HCT116 (cell line): Measurements from ENCODE around the gene MS4A15. TPM values are rescaled to one million over a fixed set of nuclear protein-coding genes. Genes with fewer than 3 reads are reported as not detected.

Experiments used
- ATAC-seq: fragments of 200-7000 bp; cut with Tn5 transposase; 2 replicates; pipeline ENCODE4 v1.9.1; 2020; ENCODE audit warnings: mild to moderate bottlenecking, moderate library complexity
- BruUV-seq: library from RNA; stranded (reverse); fragments of 400-500 nt; replicated peaks from 2 replicates; lab custom pipeline; 2021; lab: Mats Ljungman, UMichigan
- CTCF ChIA-PET: fragments of 300-600 bp; sonication (Branson Sonifier 250); formaldehyde crosslinking; loops from one replicate; lab custom pipeline; 2021; ENCODE audit warnings: antibody characterized with exemption; lab: Charles Lee
- POLR2A ChIA-PET: fragments of 300-600, 350-600 bp; sonication (Branson Sonifier 250); formaldehyde crosslinking; loops from one replicate; lab custom pipeline; 2021; ENCODE audit warnings: antibody characterized with exemption; lab: Charles Lee
- RAD21 ChIA-PET, 2 experiments: fragments of 300-600 bp; sonication (Branson Sonifier 250); formaldehyde crosslinking; loops; one replicate each; lab custom pipeline; 2023; ENCODE audit warnings: low total read pairs in 2 of 2; ENCODE audit not compliant: uncharacterized antibody in 2 of 2, unreplicated experiment in 2 of 2, low non-redundant PET in 1 of 2; lab: Charles Lee
- DNase-seq: peaks from one replicate; pipeline ENCODE4 v3.0.0-alpha.2; 2010; ENCODE audit warnings: low read depth, low spot score
- H2AFZ ChIP-seq: fragments of 200-600 bp; shearing (Covaris generic), sonication (generic); 2 replicates; pipeline ENCODE4 v1.6.1; 2017; ENCODE audit warnings: low read depth, mixed run types, mixed read lengths, antibody characterized with exemption, low read length; ENCODE audit not compliant: poor library complexity, severe bottlenecking
- H3K27ac ChIP-seq: 2 replicates; pipeline ENCODE4 v1.5.1; 2012; ENCODE audit warnings: low read depth, low read length
- H3K27me3 ChIP-seq: fragments of 200-600 bp; sonication (generic); 2 replicates; pipeline ENCODE4 v1.6.1; 2016; ENCODE audit warnings: mixed run types, low read length, mixed read lengths; ENCODE audit not compliant: insufficient read depth
- H3K36me3 ChIP-seq, 2 experiments: fragments of 200-500 bp in 1 of 2; fragments of 200-600 bp in 1 of 2; sonication (Bioruptor generic) in 1 of 2; sonication (generic) in 1 of 2; 2 replicates each; pipeline versions ENCODE4 v1.5.1 to v1.6.1; 2014 to 2016; ENCODE audit warnings: low read length in 2 of 2, inconsistent platforms in 1 of 2, mixed read lengths in 1 of 2, mixed run types in 1 of 2; ENCODE audit not compliant: insufficient read depth in 2 of 2, control insufficient read depth in 1 of 2
- H3K4me1 ChIP-seq, 2 experiments: fragments of 200-600 bp in 1 of 2; sonication (generic) in 1 of 2; 2 replicates each; pipeline versions ENCODE4 v1.5.1 to v1.6.1; 2012 to 2017; ENCODE audit warnings: low read length in 2 of 2, inconsistent platforms in 1 of 2, mild to moderate bottlenecking in 1 of 2, mixed read lengths in 1 of 2, mixed run types in 1 of 2, moderate library complexity in 1 of 2; ENCODE audit not compliant: insufficient read depth in 2 of 2, control insufficient read depth in 1 of 2
- H3K4me2 ChIP-seq: fragments of 200-600 bp; sonication (generic); 2 replicates; pipeline ENCODE4 v1.6.1; 2017; ENCODE audit warnings: mixed run types, low read length, mixed read lengths
- H3K4me3 ChIP-seq, 2 experiments: fragments of 200-600 bp in 1 of 2; sonication (generic) in 1 of 2; replicated peaks in 1 of 2; 2 replicates each; pipeline ENCODE4 v1.5.1; 2011 to 2016; ENCODE audit warnings: low read length in 2 of 2, control low read depth in 1 of 2, low read depth in 1 of 2, mild to moderate bottlenecking in 1 of 2, mixed read lengths in 1 of 2, mixed run types in 1 of 2
- H3K79me2 ChIP-seq: fragments of 200-600 bp; sonication (generic); 2 replicates; pipeline ENCODE4 v1.6.1; 2017; ENCODE audit warnings: mild to moderate bottlenecking, mixed run types, low read length, moderate library complexity, mixed read lengths; ENCODE audit not compliant: insufficient read depth
- H3K9ac ChIP-seq: fragments of 200-600 bp; sonication (generic); 2 replicates; pipeline ENCODE4 v1.6.1; 2016; ENCODE audit warnings: low read length, mixed read lengths
- H3K9me2 ChIP-seq: fragments of 200-600 bp; sonication (generic), shearing (Covaris generic); 2 replicates; pipeline ENCODE4 v1.6.1; 2017; ENCODE audit warnings: mixed run types, mild to moderate bottlenecking, moderate library complexity; ENCODE audit not compliant: insufficient read depth
- H3K9me3 ChIP-seq, 2 experiments: fragments of 200-500 bp in 1 of 2; fragments of 200-600 bp in 1 of 2; sonication (Bioruptor generic) in 1 of 2; sonication (generic) in 1 of 2; 2 replicates each; pipeline ENCODE4 v1.6.1; 2014 to 2017; ENCODE audit warnings: low read length in 2 of 2, mixed read lengths in 2 of 2, inconsistent platforms in 1 of 2, low read depth in 1 of 2, mild to moderate bottlenecking in 1 of 2, mixed run types in 1 of 2, moderate library complexity in 1 of 2; ENCODE audit not compliant: control insufficient read depth in 1 of 2, insufficient read depth in 1 of 2
- H4K20me1 ChIP-seq: fragments of 200-600 bp; sonication (generic), shearing (Covaris generic); 2 replicates; pipeline ENCODE4 v1.6.1; 2017; ENCODE audit warnings: mixed run types, mild to moderate bottlenecking, moderate library complexity; ENCODE audit not compliant: insufficient read depth
- ATF3 ChIP-seq: IDR thresholded peaks from 2 replicates; pipeline ENCODE4 v1.6.1; 2012
- CBX3 ChIP-seq: IDR thresholded peaks from 2 replicates; pipeline ENCODE4 v1.6.1; 2012; ENCODE audit warnings: low read depth
- CEBPB ChIP-seq: IDR thresholded peaks from 2 replicates; pipeline ENCODE4 v1.6.1; 2012; ENCODE audit warnings: low read depth
- CTCF ChIP-seq, 3 experiments: fragments of 200-600 bp in 1 of 3; sonication (generic) in 1 of 3; IDR thresholded peaks in 2 of 3; conservative IDR thresholded peaks in 1 of 3; 2 replicates each; pipeline ENCODE4 v1.5.1; 2012 to 2017; ENCODE audit warnings: low read depth in 2 of 3, low read length in 2 of 3, antibody characterized with exemption in 1 of 3, borderline replicate concordance in 1 of 3, control low read depth in 1 of 3, mild to moderate bottlenecking in 1 of 3, mixed read lengths in 1 of 3, mixed run types in 1 of 3, moderate library complexity in 1 of 3; ENCODE audit not compliant: insufficient read depth in 1 of 3
- EGR1 ChIP-seq: IDR thresholded peaks from 2 replicates; pipeline ENCODE4 v1.6.1; 2012; ENCODE audit warnings: low read depth
- ELF1 ChIP-seq: IDR thresholded peaks from 2 replicates; pipeline ENCODE4 v1.6.1; 2012; ENCODE audit warnings: low read depth, borderline replicate concordance
- EZH2 ChIP-seq: fragments of 200-600 bp; sonication (generic); IDR thresholded peaks from 2 replicates; pipeline ENCODE4 v1.6.1; 2017; ENCODE audit warnings: antibody characterized with exemption, mixed run types
- EZH2phosphoT487 ChIP-seq: fragments of 200-600 bp; IDR thresholded peaks from 2 replicates; pipeline ENCODE4 v1.6.1; 2018; ENCODE audit warnings: antibody characterized with exemption, borderline replicate concordance
- FOSL1 ChIP-seq: IDR thresholded peaks from 2 replicates; pipeline ENCODE4 v1.6.1; 2012; ENCODE audit warnings: low read depth
- JUND ChIP-seq: IDR thresholded peaks from 2 replicates; pipeline ENCODE4 v1.6.1; 2012
- MAX ChIP-seq: IDR thresholded peaks from 2 replicates; pipeline ENCODE4 v1.6.1; 2012
- POLR2A ChIP-seq: IDR thresholded peaks from 2 replicates; pipeline ENCODE4 v1.7.0; 2011; ENCODE audit warnings: borderline replicate concordance; ENCODE audit not compliant: insufficient read depth, insufficient read length; ENCODE audit errors: extremely low read depth
- POLR2AphosphoS5 ChIP-seq: IDR thresholded peaks from 2 replicates; pipeline ENCODE4 v1.6.1; 2011; ENCODE audit warnings: mild to moderate bottlenecking, low read depth, low read length, moderate library complexity
- REST ChIP-seq: IDR thresholded peaks from 2 replicates; pipeline ENCODE4 v1.6.1; 2012; ENCODE audit warnings: low read depth
- SP1 ChIP-seq: IDR thresholded peaks from 2 replicates; pipeline ENCODE4 v1.6.1; 2012; ENCODE audit warnings: low read depth
- TCF7L2 ChIP-seq: IDR thresholded peaks from 2 replicates; pipeline ENCODE4 v1.7.0; 2011; ENCODE audit warnings: borderline replicate concordance, inconsistent platforms; ENCODE audit not compliant: insufficient read depth, insufficient read length; ENCODE audit errors: extremely low read depth
- YY1 ChIP-seq: IDR thresholded peaks from 2 replicates; pipeline ENCODE4 v1.6.1; 2011; ENCODE audit warnings: low read length, low read depth, moderate library complexity, mild to moderate bottlenecking; ENCODE audit not compliant: insufficient replicate concordance; ENCODE audit errors: extremely low read depth
- ZBTB33 ChIP-seq: IDR thresholded peaks from 2 replicates; pipeline ENCODE4 v1.6.1; 2011; ENCODE audit warnings: mild to moderate bottlenecking, low read length, moderate library complexity; ENCODE audit not compliant: insufficient replicate concordance; ENCODE audit errors: extremely low read depth
- ZFX ChIP-seq: fragments of 450-650 bp; IDR thresholded peaks from 2 replicates; pipeline ENCODE4 v1.6.1; 2017
- ZNF274 ChIP-seq: fragments of 200-500 bp; sonication (Bioruptor generic); IDR thresholded peaks from 2 replicates; pipeline ENCODE4 v1.6.1; 2014; ENCODE audit warnings: mild to moderate bottlenecking, low read depth, low read length, inconsistent platforms
- intact Hi-C: fragments of 100-400 bp; cut with micrococcal nuclease; formaldehyde crosslinking; loops from 2 replicates; pipeline ENCODE4 v1.10.0; 2022
- total RNA-seq: library from RNA; stranded (reverse); gene quantifications from one replicate; pipeline ENCODE4 v1.2.1, GENCODE V29; 2021; ENCODE audit not compliant: unreplicated experiment

Gene MS4A15
- total RNA-seq, 1 experiment from 2014 or later, result 1.5 TPM

GRCh38 chr11:60803273-60803936 lies 46.7 kb downstream of the MS4A15 start:
- peaks cover 13% of the 10 kb centered on the region for H3K27me3 ChIP-seq
- H3K9me3 ChIP-seq, result no peaks in the 10 kb centered on the region
- no peaks in the 10 kb centered on the region for H4K20me1 ChIP-seq
- intact Hi-C loops, result no loop called here
- ChIA-PET POLR2A (no interaction called here), RAD21 (no interaction called here), CTCF (no interaction called here)
- no peak overlapping the region for H3K27ac ChIP-seq
- H2AFZ ChIP-seq, result no peak overlapping the region
- H3K4me2 ChIP-seq, result no peak overlapping the region
- H3K4me1 ChIP-seq, result no peaks in the 10 kb centered on the region
- H3K79me2 ChIP-seq, result no peaks in the 10 kb centered on the region
- ATAC-seq (no peak), DNase-seq (no peak)
- BruUV-seq, result no TSS peak
- TF ChIP-seq FOSL1 (no peak), SP1 (no peak), EGR1 (no peak), CTCF (IDR thresholded peaks at IDR 0.05 in 2 of 3, conservative IDR thresholded peaks at IDR 0.05 in 1 of 3; ENCODE audit: borderline replicate concordance in 1 of 3, insufficient read depth in 1 of 3, low read depth in 2 of 3, low read length in 2 of 3) (no peak), JUND (no peak), MAX (no peak), ZNF274 (no peak), EZH2phosphoT487 (no peak), ATF3 (no peak), CEBPB (no peak), ELF1 (no peak), ZFX (no peak), POLR2A (no peak), EZH2 (no peak), CBX3 (no peak), YY1 (no peak), POLR2AphosphoS5 (no peak), TCF7L2 (no peak), REST (no peak), ZBTB33 (no peak)
- no peaks in the 10 kb centered on the region for H3K9me2 ChIP-seq
- no peak overlapping the region for H3K4me3 ChIP-seq
- H3K9ac ChIP-seq, result no peak overlapping the region
- H3K36me3 ChIP-seq, result no peaks in the 10 kb centered on the region
